Vagina (tissue), 2 donors: ENCODE measurements around the gene TBC1D17.

ENCODE experiments used
- POLR2A ChIP-seq, 2 donors: fragments of 450-650 bp; IDR thresholded peaks; one replicate each; pipeline ENCODE4 v1.6.1; 2017; ENCODE audit warnings: antibody characterized with exemption in 2 of 2, mild to moderate bottlenecking in 2 of 2, moderate library complexity in 2 of 2
- POLR2AphosphoS5 ChIP-seq, 2 donors: sonication (generic); formaldehyde crosslinking; IDR thresholded peaks; one replicate each; pipeline ENCODE4 v1.9.0; 2017; ENCODE audit warnings: antibody characterized with exemption in 2 of 2, mild to moderate bottlenecking in 2 of 2, low read depth in 1 of 2; ENCODE audit not compliant: insufficient read depth in 1 of 2
- TF ChIP-seq, protein P1 (sequence below), 3 experiments: fragments of 450-650 bp in 2 of 3; fragments of 200-600 bp in 1 of 3; sonication (generic) in 1 of 3; IDR thresholded peaks; one replicate each; pipeline ENCODE4 v1.5.1; 2017 to 2019; ENCODE audit warnings: antibody characterized with exemption in 3 of 3, mild to moderate bottlenecking in 2 of 3, moderate library complexity in 2 of 3

DNA sequence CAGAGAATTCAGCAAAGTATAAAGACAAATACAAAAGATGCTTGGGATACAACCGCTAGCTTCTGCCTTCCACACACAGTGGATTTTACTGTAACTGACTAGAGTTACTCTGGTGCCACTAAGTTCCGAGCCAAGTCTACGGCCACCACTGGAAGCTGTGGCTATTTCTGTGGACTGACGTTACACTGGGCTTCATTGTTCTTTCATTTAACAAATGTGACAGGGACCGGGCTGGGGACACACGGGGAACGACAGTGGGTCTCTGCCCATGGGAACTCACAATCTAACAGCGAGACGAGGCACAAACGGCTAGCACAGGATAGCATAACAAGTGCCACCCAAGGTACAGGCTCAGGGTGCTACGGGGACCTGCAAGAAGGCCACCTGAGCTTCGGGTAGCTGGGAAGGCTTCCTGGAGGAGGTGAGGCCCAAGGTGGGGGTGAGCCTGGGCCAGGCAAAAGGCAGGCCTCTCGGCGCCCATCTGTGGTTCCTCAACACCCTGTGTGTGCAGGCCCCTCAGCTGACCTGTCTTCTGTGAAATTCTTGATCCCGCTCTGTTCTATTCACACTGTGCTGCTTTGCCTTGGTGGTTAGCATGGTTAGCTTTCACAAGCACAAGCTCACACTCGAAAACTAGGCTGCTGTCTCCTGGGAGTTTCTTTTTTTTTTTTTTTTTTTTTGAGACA is 29.5 kb downstream of the TBC1D17 start:
- TF ChIP-seq, protein P1, sequence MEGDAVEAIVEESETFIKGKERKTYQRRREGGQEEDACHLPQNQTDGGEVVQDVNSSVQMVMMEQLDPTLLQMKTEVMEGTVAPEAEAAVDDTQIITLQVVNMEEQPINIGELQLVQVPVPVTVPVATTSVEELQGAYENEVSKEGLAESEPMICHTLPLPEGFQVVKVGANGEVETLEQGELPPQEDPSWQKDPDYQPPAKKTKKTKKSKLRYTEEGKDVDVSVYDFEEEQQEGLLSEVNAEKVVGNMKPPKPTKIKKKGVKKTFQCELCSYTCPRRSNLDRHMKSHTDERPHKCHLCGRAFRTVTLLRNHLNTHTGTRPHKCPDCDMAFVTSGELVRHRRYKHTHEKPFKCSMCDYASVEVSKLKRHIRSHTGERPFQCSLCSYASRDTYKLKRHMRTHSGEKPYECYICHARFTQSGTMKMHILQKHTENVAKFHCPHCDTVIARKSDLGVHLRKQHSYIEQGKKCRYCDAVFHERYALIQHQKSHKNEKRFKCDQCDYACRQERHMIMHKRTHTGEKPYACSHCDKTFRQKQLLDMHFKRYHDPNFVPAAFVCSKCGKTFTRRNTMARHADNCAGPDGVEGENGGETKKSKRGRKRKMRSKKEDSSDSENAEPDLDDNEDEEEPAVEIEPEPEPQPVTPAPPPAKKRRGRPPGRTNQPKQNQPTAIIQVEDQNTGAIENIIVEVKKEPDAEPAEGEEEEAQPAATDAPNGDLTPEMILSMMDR (IDR thresholded peaks at IDR 0.05), result no peak
- TF ChIP-seq POLR2AphosphoS5 (IDR thresholded peaks at IDR 0.05; ENCODE audit: insufficient read depth in 1 of 2, low read depth in 1 of 2) (no peak), POLR2A (IDR thresholded peaks at IDR 0.05) (no peak)
